ENCODE measurements around the gene HPGD.

DNA sequence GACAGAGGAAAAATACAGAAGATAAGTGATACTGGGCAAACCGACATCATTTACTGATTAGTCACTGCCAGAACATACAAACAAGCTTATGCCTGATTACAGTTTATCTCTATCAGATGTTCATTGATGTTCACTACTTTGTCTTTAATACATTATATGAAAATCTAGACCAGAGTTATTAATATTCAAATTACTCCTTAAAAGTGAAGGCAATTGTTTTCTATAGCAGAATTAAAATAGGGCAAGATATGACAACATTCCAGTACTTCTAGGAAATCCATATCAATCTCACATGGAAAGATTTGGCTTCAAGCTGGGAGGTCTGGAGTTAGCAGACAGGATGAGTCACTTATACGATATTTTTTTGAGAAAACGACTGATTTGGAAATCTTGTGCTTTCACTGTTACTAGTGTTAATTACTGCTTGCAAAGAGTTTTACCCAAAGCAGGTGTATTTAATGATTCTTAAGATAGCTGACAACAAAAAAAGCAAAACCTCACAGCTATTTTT lies 31.8 kb downstream of the HPGD start:
- TF ChIP-seq, protein P1, sequence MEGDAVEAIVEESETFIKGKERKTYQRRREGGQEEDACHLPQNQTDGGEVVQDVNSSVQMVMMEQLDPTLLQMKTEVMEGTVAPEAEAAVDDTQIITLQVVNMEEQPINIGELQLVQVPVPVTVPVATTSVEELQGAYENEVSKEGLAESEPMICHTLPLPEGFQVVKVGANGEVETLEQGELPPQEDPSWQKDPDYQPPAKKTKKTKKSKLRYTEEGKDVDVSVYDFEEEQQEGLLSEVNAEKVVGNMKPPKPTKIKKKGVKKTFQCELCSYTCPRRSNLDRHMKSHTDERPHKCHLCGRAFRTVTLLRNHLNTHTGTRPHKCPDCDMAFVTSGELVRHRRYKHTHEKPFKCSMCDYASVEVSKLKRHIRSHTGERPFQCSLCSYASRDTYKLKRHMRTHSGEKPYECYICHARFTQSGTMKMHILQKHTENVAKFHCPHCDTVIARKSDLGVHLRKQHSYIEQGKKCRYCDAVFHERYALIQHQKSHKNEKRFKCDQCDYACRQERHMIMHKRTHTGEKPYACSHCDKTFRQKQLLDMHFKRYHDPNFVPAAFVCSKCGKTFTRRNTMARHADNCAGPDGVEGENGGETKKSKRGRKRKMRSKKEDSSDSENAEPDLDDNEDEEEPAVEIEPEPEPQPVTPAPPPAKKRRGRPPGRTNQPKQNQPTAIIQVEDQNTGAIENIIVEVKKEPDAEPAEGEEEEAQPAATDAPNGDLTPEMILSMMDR (IDR thresholded peaks at IDR 0.05; ENCODE audit: borderline replicate concordance, extremely low read depth, low read length, poor library complexity, severe bottlenecking) = no peak
- TF ChIP-seq EZH2 (IDR thresholded peaks at IDR 0.05; ENCODE audit: borderline replicate concordance, low read depth, low read length, severe bottlenecking) = no peak
